Sigmoid colon (tissue), 3 donors: ENCODE results near the gene CSN2.

Experiments
- POLR2A ChIP-seq, 2 donors: fragments of 450-650 bp; IDR thresholded peaks; one replicate each; pipeline ENCODE4 v1.6.1; 2016; ENCODE audit warnings: antibody characterized with exemption in 2 of 2, mild to moderate bottlenecking in 2 of 2, moderate library complexity in 2 of 2
- TF ChIP-seq, protein P1 (sequence below), 4 experiments: fragments of 450-650 bp in 3 of 4; fragments of 200-600 bp in 1 of 4; IDR thresholded peaks; one replicate each; pipeline ENCODE4 v1.5.1; 2016 to 2019; ENCODE audit warnings: antibody characterized with exemption in 4 of 4, mild to moderate bottlenecking in 3 of 4, moderate library complexity in 2 of 4

DNA sequence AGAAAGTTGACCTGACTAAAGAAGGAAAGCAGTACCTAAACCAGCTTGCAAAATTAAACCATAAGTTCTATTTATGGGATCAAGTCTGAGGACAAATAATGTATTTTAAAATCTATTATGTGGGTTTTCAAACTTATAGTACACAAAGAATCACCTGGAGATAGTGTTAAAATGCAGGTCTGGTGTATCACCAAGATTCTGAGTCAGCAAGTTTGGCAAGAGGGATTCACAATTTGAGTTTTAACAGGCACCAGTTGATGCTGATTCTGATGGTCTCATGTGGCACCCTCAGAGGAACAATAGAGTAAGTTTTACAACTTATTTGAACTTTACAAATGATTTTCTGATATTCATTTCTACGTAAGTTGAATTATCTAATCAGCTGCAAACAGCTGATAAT is 21.1 kb upstream of the CSN2 start:
- TF ChIP-seq, protein P1, sequence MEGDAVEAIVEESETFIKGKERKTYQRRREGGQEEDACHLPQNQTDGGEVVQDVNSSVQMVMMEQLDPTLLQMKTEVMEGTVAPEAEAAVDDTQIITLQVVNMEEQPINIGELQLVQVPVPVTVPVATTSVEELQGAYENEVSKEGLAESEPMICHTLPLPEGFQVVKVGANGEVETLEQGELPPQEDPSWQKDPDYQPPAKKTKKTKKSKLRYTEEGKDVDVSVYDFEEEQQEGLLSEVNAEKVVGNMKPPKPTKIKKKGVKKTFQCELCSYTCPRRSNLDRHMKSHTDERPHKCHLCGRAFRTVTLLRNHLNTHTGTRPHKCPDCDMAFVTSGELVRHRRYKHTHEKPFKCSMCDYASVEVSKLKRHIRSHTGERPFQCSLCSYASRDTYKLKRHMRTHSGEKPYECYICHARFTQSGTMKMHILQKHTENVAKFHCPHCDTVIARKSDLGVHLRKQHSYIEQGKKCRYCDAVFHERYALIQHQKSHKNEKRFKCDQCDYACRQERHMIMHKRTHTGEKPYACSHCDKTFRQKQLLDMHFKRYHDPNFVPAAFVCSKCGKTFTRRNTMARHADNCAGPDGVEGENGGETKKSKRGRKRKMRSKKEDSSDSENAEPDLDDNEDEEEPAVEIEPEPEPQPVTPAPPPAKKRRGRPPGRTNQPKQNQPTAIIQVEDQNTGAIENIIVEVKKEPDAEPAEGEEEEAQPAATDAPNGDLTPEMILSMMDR (IDR thresholded peaks at IDR 0.05): no peak
- no peak for TF ChIP-seq POLR2A (IDR thresholded peaks at IDR 0.05)
